B cell (primary cell): ENCODE results near the gene HS6ST3. TPM values are rescaled to one million over a fixed set of nuclear protein-coding genes. Genes with fewer than 3 reads are reported as not detected.

ENCODE experiments used
- ATAC-seq: fragments of 200-7000 bp; cut with Tn5 transposase; one replicate; pipeline ENCODE4 v1.10.0; 2021; ENCODE audit warnings: low read depth, mild to moderate bottlenecking, moderate number of reproducible peaks, moderate library complexity
- CTCF ChIA-PET: fragments of 350-600 bp; sonication (Branson Sonifier 250); formaldehyde crosslinking; loops from one replicate; lab custom pipeline; 2021; ENCODE audit warnings: antibody characterized with exemption, inconsistent platforms; lab: Charles Lee
- POLR2A ChIA-PET: fragments of 350-600 bp; sonication (Branson Sonifier 250); formaldehyde crosslinking; loops from one replicate; lab custom pipeline; 2021; ENCODE audit warnings: antibody characterized with exemption; lab: Charles Lee
- DNase-seq: peaks from one replicate; pipeline ENCODE4 v3.0.0; 2013
- H2AFZ ChIP-seq: 2 replicates; pipeline ENCODE4 v1.6.1; 2012; ENCODE audit warnings: mild to moderate bottlenecking, low read depth, low read length; ENCODE audit not compliant: insufficient read depth, poor library complexity, severe bottlenecking
- H3K27ac ChIP-seq, 2 donors: 1 replicate in 1 of 2; 2 replicates in 1 of 2; pipeline ENCODE4 v1.5.1; 2012 to 2013; ENCODE audit warnings: low read length in 2 of 2, mild to moderate bottlenecking in 2 of 2, moderate library complexity in 1 of 2
- H3K27me3 ChIP-seq, 4 experiments: fragments of 200-600 bp in 1 of 4; sonication (generic) in 1 of 4; replicated peaks in 1 of 4; 1 replicate in 2 of 4; 2 replicates in 2 of 4; pipeline versions ENCODE4 v1.6.1 to v1.7.0; 2013 to 2016; ENCODE audit warnings: low read length in 3 of 4, mild to moderate bottlenecking in 2 of 4, mixed read lengths in 1 of 4, moderate library complexity in 1 of 4; ENCODE audit not compliant: insufficient read depth in 4 of 4, control insufficient read depth in 3 of 4; ENCODE audit errors: control extremely low read depth in 1 of 4
- H3K36me3 ChIP-seq, 2 experiments: replicated peaks in 1 of 2; 1 replicate in 1 of 2; 2 replicates in 1 of 2; pipeline versions ENCODE4 v1.6.1 to v1.7.1; 2013; ENCODE audit warnings: low read length in 1 of 2; ENCODE audit not compliant: insufficient read depth in 2 of 2, control insufficient read depth in 1 of 2; ENCODE audit errors: control extremely low read depth in 1 of 2, extremely low read depth in 1 of 2
- H3K4me1 ChIP-seq, 2 donors: fragments of 200-600 bp in 1 of 2; sonication (generic) in 1 of 2; 1 replicate in 1 of 2; 2 replicates in 1 of 2; pipeline versions ENCODE4 v1.5.1 to v1.6.1; 2013 to 2017; ENCODE audit warnings: low read length in 2 of 2; ENCODE audit not compliant: control insufficient read depth in 2 of 2, insufficient read depth in 2 of 2
- H3K4me2 ChIP-seq: replicated peaks from 2 replicates; pipeline ENCODE3; 2012; ENCODE audit warnings: mild to moderate bottlenecking, low read depth, low read length; ENCODE audit not compliant: poor library complexity, severe bottlenecking
- H3K4me3 ChIP-seq, 5 experiments: fragments of 200-600 bp in 1 of 5; sonication (generic) in 1 of 5; 1 replicate in 3 of 5; 2 replicates in 2 of 5; pipeline versions ENCODE4 v1.5.1 to v1.7.0; 2011 to 2016; ENCODE audit warnings: low read length in 4 of 5, mild to moderate bottlenecking in 4 of 5, low read depth in 2 of 5, control low read depth in 1 of 5, moderate library complexity in 1 of 5; ENCODE audit not compliant: insufficient read depth in 1 of 5; ENCODE audit errors: control extremely low read depth in 1 of 5, extremely low read depth in 1 of 5
- H3K79me2 ChIP-seq: fragments of 200-600 bp; sonication (generic); one replicate; pipeline ENCODE4 v1.6.0; 2016; ENCODE audit warnings: low read length; ENCODE audit not compliant: control insufficient read depth, insufficient read depth
- H3K9ac ChIP-seq: fragments of 200-600 bp; sonication (generic); 2 replicates; pipeline ENCODE4 v1.6.1; 2017; ENCODE audit warnings: mild to moderate bottlenecking, low read length, moderate library complexity
- H3K9me3 ChIP-seq, 3 donors: one replicate each; pipeline versions ENCODE4 v1.6.1 to v1.7.1; 2013; ENCODE audit warnings: low read length in 2 of 3; ENCODE audit not compliant: control insufficient read depth in 2 of 3, insufficient read depth in 1 of 3; ENCODE audit errors: control extremely low read depth in 1 of 3
- H4K20me1 ChIP-seq: 2 replicates; pipeline ENCODE4 v1.6.0; 2012; ENCODE audit warnings: mild to moderate bottlenecking, low read length; ENCODE audit not compliant: insufficient read depth, control insufficient read depth, poor library complexity, severe bottlenecking
- H3K27ac Mint-ChIP-seq: one replicate; pipeline ENCODE4 v1.8.0; 2021; ENCODE audit warnings: mixed read lengths
- H3K27me3 Mint-ChIP-seq: one replicate; pipeline ENCODE4 v1.8.0; 2021; ENCODE audit warnings: mixed read lengths
- H3K4me1 Mint-ChIP-seq: one replicate; pipeline ENCODE4 v1.8.0; 2021; ENCODE audit warnings: mixed read lengths
- H3K4me3 Mint-ChIP-seq: one replicate; pipeline ENCODE4 v1.8.0; 2021; ENCODE audit warnings: mixed read lengths
- H3K9me3 Mint-ChIP-seq: one replicate; pipeline ENCODE4 v1.8.0; 2022; ENCODE audit warnings: mixed read lengths; ENCODE audit not compliant: insufficient read depth
- CTCF ChIP-seq: fragments of 200-600 bp; IDR thresholded peaks from one replicate; pipeline ENCODE4 v1.8.0; 2022; ENCODE audit warnings: antibody characterized with exemption, mild to moderate bottlenecking
- EZH2 ChIP-seq: IDR thresholded peaks from 2 replicates; pipeline ENCODE4 v1.6.1; 2012; ENCODE audit warnings: borderline replicate concordance, low read depth, mild to moderate bottlenecking, moderate library complexity, low read length; ENCODE audit not compliant: insufficient read depth, poor library complexity, severe bottlenecking
- WGBS: methylation state at CpG from one replicate; pipeline ENCODE4 v1.1.5; 2013; ENCODE audit warnings: missing lambda C conversion rate; ENCODE audit not compliant: insufficient coverage; 5-methylcytosine and 5-hydroxymethylcytosine counted together
- intact Hi-C: fragments of 100-400 bp; cut with micrococcal nuclease; formaldehyde crosslinking; loops from one replicate; pipeline ENCODE4 v1.10.0; 2022
- polyA plus RNA-seq: library from polyadenylated mRNA; depleted of rRNA; stranded (reverse); fragments of >200 nt; gene quantifications from 2 replicates; pipeline ENCODE4 v1.2.3, GENCODE V29; 2012
- total RNA-seq, 2 donors: library from RNA; stranded (reverse); fragments of 120-200 nt in 1 of 2; gene quantifications; 1 replicate in 1 of 2; 2 replicates in 1 of 2; pipeline versions ENCODE4 v1.2.3 to v1.2.4, GENCODE V29; 2013 to 2022

HS6ST3 gene
- total and polyA plus RNA-seq, 2 donors (not counting 1 experiment from before 2014, with no cell fraction given), result not detected

GRCh38 chr13:96052656-96053002 is 37.3 kb upstream of the HS6ST3 start:
- H4K20me1 ChIP-seq, result no peaks in the 10 kb centered on the region
- no peak overlapping the region for H3K27ac ChIP-seq
- peaks cover 0 to 4% of the 10 kb centered on the region in 2 donors for H3K4me1 ChIP-seq
- TF ChIP-seq EZH2, result no peak
- no peak for TF ChIP-seq CTCF
- peaks cover 0 to 17% (median 0%) of the 10 kb centered on the region in 3 donors for H3K9me3 ChIP-seq
- peaks cover 0 to 17% (median 2%) of the 10 kb centered on the region in 4 experiments for H3K27me3 ChIP-seq
- H3K4me1 Mint-ChIP-seq, result peaks cover 10% of the 10 kb centered on the region
- H3K4me3 ChIP-seq, result peak overlapping the region in 4 of 5 experiments; percentile 42 to 62 (median 48)
- H3K36me3 ChIP-seq, result no peaks in the 10 kb centered on the region
- peaks cover 15% of the 10 kb centered on the region for H3K27me3 Mint-ChIP-seq
- peak overlapping the region; percentile 60 for H3K27ac Mint-ChIP-seq
- H3K9ac ChIP-seq, result peak overlapping the region; percentile 56
- H3K4me2 ChIP-seq, result peak overlapping the region; percentile 60
- ChIA-PET POLR2A (interaction anchor here (0.7 kb wide), 1 partner anchor 324 kb away, joined by 3 read pairs; no protein-coding TSS in a partner anchor), CTCF (no interaction called here)
- no peak for ATAC-seq
- no peaks in the 10 kb centered on the region for H3K9me3 Mint-ChIP-seq
- H3K4me3 Mint-ChIP-seq, result peak overlapping the region; percentile 94
- peak; percentile 10 for DNase-seq
- peak overlapping the region; percentile 64 for H2AFZ ChIP-seq
- 7% methylated on average over 10 of the region's 12 CpGs for WGBS
- intact Hi-C loops, result no loop called here
- no peaks in the 10 kb centered on the region for H3K79me2 ChIP-seq

GRCh38 chr13:96053003-96053703 is 36.8 kb upstream of the HS6ST3 start, which contains the start of gene UGGT2:
UGGT2 (minus strand) TSS chr13:96053401; CDS start chr13:96053312, 89 bp downstream.
- intact Hi-C loops, result no loop called here
- Histone ChIP-seq H3K27ac (no peak within 1 kb of the TSS), H3K4me3 (peak within 1 kb of the TSS; percentile 30 to 62 (median 42)), H3K36me3 (no peaks in the 10 kb centered on the region), H3K4me2 (peak within 1 kb of the TSS; percentile 60), H4K20me1 (no peaks in the 10 kb centered on the region), H3K9ac (peak within 1 kb of the TSS; percentile 56), H3K27me3 (peaks cover 0 to 17% (median 2%) of the 10 kb centered on the region in 4 experiments), H3K79me2 (no peaks in the 10 kb centered on the region), H3K4me1 (peaks cover 0 to 4% of the 10 kb centered on the region in 2 donors), H2AFZ (peak within 1 kb of the TSS; percentile 64), H3K9me3 (peaks cover 0 to 17% (median 0%) of the 10 kb centered on the region in 3 donors)
- no peak for TF ChIP-seq EZH2
- TF ChIP-seq CTCF, result no peak
- ChIA-PET POLR2A (interaction anchor here (0.7 kb wide), 1 partner anchor 325 kb away, joined by 3 read pairs; no protein-coding TSS in a partner anchor), CTCF (no interaction called here)
- ATAC-seq (peak; percentile 85), DNase-seq (peak; percentile 39)
- 3% methylated on average over 77 of the region's 77 CpGs for WGBS
- Mint-ChIP-seq H3K27me3 (peaks cover 15% of the 10 kb centered on the region), H3K4me3 (peak within 1 kb of the TSS; percentile 94), H3K4me1 (peaks cover 10% of the 10 kb centered on the region), H3K27ac (peak within 1 kb of the TSS; percentile 60), H3K9me3 (no peaks in the 10 kb centered on the region)
